Panc1 (cell line): ENCODE results near the gene MS4A15. TPM values are rescaled to one million over a fixed set of nuclear protein-coding genes. Genes with fewer than 3 reads are reported as not detected.

ENCODE experiments used
- ATAC-seq: fragments of 200-7000 bp; cut with Tn5 transposase; 2 replicates; pipeline ENCODE4 v1.9.1; 2020; ENCODE audit warnings: mild to moderate bottlenecking, moderate library complexity
- BruUV-seq: library from RNA; stranded (reverse); fragments of 400-500 nt; replicated peaks from 2 replicates; lab custom pipeline; 2021; lab: Mats Ljungman, UMichigan
- CTCF ChIA-PET: fragments of 300-600 bp; sonication (Branson Sonifier 250); formaldehyde crosslinking; loops from one replicate; lab custom pipeline; 2022; ENCODE audit warnings: antibody characterized with exemption; lab: Charles Lee
- POLR2A ChIA-PET: fragments of 300-600 bp; sonication (Branson Sonifier 250); formaldehyde crosslinking; loops from one replicate; lab custom pipeline; 2022; ENCODE audit warnings: antibody characterized with exemption; lab: Charles Lee
- DNase-seq: peaks from one replicate; pipeline ENCODE4 v3.0.0-alpha.2; 2010; ENCODE audit warnings: low read depth, low spot score
- H3K27ac ChIP-seq: 2 replicates; pipeline ENCODE4 v1.5.1; 2011; ENCODE audit warnings: mild to moderate bottlenecking, low read length, inconsistent platforms
- H3K27me3 ChIP-seq: fragments of 200-500 bp; sonication (Bioruptor generic); 2 replicates; pipeline ENCODE4 v1.6.0; 2014; ENCODE audit warnings: low read length, inconsistent platforms; ENCODE audit not compliant: control insufficient read depth, insufficient read depth
- H3K36me3 ChIP-seq: fragments of 200-500 bp; sonication (Bioruptor generic); 2 replicates; pipeline ENCODE4 v1.5.1; 2014; ENCODE audit warnings: inconsistent platforms, mild to moderate bottlenecking, low read length, moderate library complexity; ENCODE audit not compliant: control insufficient read depth, insufficient read depth
- H3K4me1 ChIP-seq: 2 replicates; pipeline ENCODE4 v1.5.1; 2011; ENCODE audit warnings: inconsistent platforms, mild to moderate bottlenecking, low read length, moderate library complexity; ENCODE audit not compliant: control insufficient read depth, insufficient read depth
- H3K4me3 ChIP-seq, 2 experiments: 2 replicates each; pipeline ENCODE4 v1.5.1; 2011 to 2012; ENCODE audit warnings: low read depth in 2 of 2, low read length in 2 of 2, mild to moderate bottlenecking in 2 of 2, inconsistent platforms in 1 of 2, moderate library complexity in 1 of 2
- H3K9me3 ChIP-seq: fragments of 200-500 bp; sonication (Bioruptor generic); 2 replicates; pipeline ENCODE4 v1.5.1; 2014; ENCODE audit warnings: low read depth, mild to moderate bottlenecking, inconsistent platforms, low read length, moderate library complexity; ENCODE audit not compliant: control insufficient read depth, insufficient read depth
- POLR2AphosphoS5 ChIP-seq: IDR thresholded peaks from 2 replicates; pipeline ENCODE4 v1.6.1; 2012; ENCODE audit warnings: mild to moderate bottlenecking, low read depth, low read length, moderate library complexity
- SIN3A ChIP-seq: IDR thresholded peaks from 2 replicates; pipeline ENCODE4 v1.6.1; 2012; ENCODE audit warnings: low read depth, mild to moderate bottlenecking, low read length, moderate library complexity, borderline replicate concordance; ENCODE audit not compliant: insufficient read depth
- TCF7L2 ChIP-seq: IDR thresholded peaks from 2 replicates; pipeline ENCODE4 v1.6.1; 2011; ENCODE audit warnings: mild to moderate bottlenecking, low read depth, low read length, inconsistent platforms
- in situ Hi-C: cut with HindIII; loops from 2 replicates; pipeline ENCODE4 v1.10.0; 2016; ENCODE audit warnings: low sequenced_read_pairs, low pct_unique_long_range_greater_than_20kb
- intact Hi-C: fragments of 100-400 bp; cut with micrococcal nuclease; formaldehyde crosslinking; loops from one replicate; pipeline ENCODE4 v1.10.0; 2022; ENCODE audit not compliant: unreplicated experiment
- total RNA-seq: library from RNA; stranded (reverse); gene quantifications from one replicate; pipeline ENCODE4 v1.2.1, GENCODE V29; 2021; ENCODE audit not compliant: unreplicated experiment
- TF ChIP-seq, protein P1 (sequence below), 2 experiments: IDR thresholded peaks; 2 replicates each; pipeline ENCODE4 v1.6.1; 2011 to 2012; ENCODE audit warnings: low read depth in 2 of 2, control low read depth in 1 of 2, low read length in 1 of 2, mild to moderate bottlenecking in 1 of 2, moderate library complexity in 1 of 2; ENCODE audit not compliant: insufficient read depth in 1 of 2
- TF ChIP-seq, protein P2 (sequence below): fragments of 450-650 bp; IDR thresholded peaks from 2 replicates; pipeline ENCODE4 v1.5.1; 2017; ENCODE audit warnings: mild to moderate bottlenecking

The MS4A15 gene
- total RNA-seq, 1 experiment from 2014 or later = not detected

DNA sequence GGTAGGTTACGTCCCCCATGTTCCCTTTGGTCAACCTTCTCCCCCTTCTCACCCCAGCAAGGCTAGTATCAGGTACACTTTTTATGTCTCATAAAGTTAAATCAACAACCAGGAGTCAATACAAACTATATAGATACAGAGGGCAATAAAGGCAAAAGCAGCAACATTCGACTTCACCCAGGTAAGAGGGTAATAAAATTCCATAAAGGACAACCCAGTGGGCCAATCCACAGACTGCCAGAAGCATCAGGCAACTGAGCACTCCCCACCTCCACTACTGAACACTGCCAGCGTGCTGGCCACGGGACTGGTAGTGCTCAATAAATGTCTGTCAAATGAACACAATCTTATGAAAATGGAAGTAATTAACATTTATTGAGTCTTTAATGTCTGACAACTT, 37.3 kb upstream of the MS4A15 start:
- intact Hi-C loops = no loop called here
- no peak overlapping the region for H3K4me3 ChIP-seq
- H3K27me3 ChIP-seq = peaks cover 11% of the 10 kb centered on the region
- in situ Hi-C loops = no loop called here
- DNase-seq (no peak), ATAC-seq (no peak)
- CTCF ChIA-PET = no interaction called here
- POLR2A ChIA-PET = no interaction called here
- no peaks in the 10 kb centered on the region for H3K4me1 ChIP-seq
- H3K36me3 ChIP-seq = no peaks in the 10 kb centered on the region
- no peak overlapping the region for H3K27ac ChIP-seq
- no peaks in the 10 kb centered on the region for H3K9me3 ChIP-seq
- no TSS peak for BruUV-seq
- TF ChIP-seq, protein P1, sequence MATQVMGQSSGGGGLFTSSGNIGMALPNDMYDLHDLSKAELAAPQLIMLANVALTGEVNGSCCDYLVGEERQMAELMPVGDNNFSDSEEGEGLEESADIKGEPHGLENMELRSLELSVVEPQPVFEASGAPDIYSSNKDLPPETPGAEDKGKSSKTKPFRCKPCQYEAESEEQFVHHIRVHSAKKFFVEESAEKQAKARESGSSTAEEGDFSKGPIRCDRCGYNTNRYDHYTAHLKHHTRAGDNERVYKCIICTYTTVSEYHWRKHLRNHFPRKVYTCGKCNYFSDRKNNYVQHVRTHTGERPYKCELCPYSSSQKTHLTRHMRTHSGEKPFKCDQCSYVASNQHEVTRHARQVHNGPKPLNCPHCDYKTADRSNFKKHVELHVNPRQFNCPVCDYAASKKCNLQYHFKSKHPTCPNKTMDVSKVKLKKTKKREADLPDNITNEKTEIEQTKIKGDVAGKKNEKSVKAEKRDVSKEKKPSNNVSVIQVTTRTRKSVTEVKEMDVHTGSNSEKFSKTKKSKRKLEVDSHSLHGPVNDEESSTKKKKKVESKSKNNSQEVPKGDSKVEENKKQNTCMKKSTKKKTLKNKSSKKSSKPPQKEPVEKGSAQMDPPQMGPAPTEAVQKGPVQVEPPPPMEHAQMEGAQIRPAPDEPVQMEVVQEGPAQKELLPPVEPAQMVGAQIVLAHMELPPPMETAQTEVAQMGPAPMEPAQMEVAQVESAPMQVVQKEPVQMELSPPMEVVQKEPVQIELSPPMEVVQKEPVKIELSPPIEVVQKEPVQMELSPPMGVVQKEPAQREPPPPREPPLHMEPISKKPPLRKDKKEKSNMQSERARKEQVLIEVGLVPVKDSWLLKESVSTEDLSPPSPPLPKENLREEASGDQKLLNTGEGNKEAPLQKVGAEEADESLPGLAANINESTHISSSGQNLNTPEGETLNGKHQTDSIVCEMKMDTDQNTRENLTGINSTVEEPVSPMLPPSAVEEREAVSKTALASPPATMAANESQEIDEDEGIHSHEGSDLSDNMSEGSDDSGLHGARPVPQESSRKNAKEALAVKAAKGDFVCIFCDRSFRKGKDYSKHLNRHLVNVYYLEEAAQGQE (IDR thresholded peaks at IDR 0.05; ENCODE audit: insufficient read depth in 1 of 2, low read depth in 2 of 2, low read length in 1 of 2) = no peak
- TF ChIP-seq, protein P2, sequence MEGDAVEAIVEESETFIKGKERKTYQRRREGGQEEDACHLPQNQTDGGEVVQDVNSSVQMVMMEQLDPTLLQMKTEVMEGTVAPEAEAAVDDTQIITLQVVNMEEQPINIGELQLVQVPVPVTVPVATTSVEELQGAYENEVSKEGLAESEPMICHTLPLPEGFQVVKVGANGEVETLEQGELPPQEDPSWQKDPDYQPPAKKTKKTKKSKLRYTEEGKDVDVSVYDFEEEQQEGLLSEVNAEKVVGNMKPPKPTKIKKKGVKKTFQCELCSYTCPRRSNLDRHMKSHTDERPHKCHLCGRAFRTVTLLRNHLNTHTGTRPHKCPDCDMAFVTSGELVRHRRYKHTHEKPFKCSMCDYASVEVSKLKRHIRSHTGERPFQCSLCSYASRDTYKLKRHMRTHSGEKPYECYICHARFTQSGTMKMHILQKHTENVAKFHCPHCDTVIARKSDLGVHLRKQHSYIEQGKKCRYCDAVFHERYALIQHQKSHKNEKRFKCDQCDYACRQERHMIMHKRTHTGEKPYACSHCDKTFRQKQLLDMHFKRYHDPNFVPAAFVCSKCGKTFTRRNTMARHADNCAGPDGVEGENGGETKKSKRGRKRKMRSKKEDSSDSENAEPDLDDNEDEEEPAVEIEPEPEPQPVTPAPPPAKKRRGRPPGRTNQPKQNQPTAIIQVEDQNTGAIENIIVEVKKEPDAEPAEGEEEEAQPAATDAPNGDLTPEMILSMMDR = no peak
- no peak for TF ChIP-seq TCF7L2
- no peak for TF ChIP-seq SIN3A
- TF ChIP-seq POLR2AphosphoS5 = no peak

DNA sequence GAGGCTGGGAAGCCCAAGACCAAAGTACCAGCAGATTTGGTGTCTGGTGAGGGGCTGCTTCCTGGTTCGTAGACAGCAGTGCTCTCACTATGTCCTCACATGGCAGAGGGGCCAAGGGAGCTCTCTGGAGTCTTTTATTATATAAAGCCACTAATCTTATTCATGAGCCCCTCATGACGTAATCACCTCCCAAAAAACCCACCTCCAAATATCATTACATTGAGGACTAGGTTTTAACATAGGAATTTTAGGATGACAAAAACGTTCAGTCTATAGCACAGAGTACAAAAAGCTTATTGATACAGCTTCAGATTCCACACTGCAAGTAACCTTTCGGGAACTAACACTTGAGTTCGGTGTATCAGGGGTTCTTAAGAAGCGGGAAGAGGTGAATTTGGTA, 36.2 kb upstream of the MS4A15 start:
- ATAC-seq (no peak), DNase-seq (no peak)
- in situ Hi-C loops = no loop called here
- no TSS peak for BruUV-seq
- Histone ChIP-seq H3K4me1 (no peaks in the 10 kb centered on the region), H3K36me3 (no peaks in the 10 kb centered on the region), H3K9me3 (no peaks in the 10 kb centered on the region), H3K27me3 (peaks cover 12% of the 10 kb centered on the region), H3K4me3 (no peak overlapping the region), H3K27ac (no peak overlapping the region)
- ChIA-PET CTCF (interaction anchor here (0.6 kb wide), 1 partner anchor 110 kb away, joined by 4 read pairs; no protein-coding TSS in a partner anchor), POLR2A (no interaction called here)
- intact Hi-C loops = no loop called here
- no peak for TF ChIP-seq POLR2AphosphoS5
- TF ChIP-seq, protein P2 = no peak
- TF ChIP-seq SIN3A = no peak
- TF ChIP-seq, protein P1 (IDR thresholded peaks at IDR 0.05; ENCODE audit: insufficient read depth in 1 of 2, low read depth in 2 of 2, low read length in 1 of 2) = no peak
- no peak for TF ChIP-seq TCF7L2
